Right cardiac atrium (tissue), 5 donors: ENCODE data around the gene ZNF483. TPM values are rescaled to one million over a fixed set of nuclear protein-coding genes. Genes with fewer than 3 reads are reported as not detected.
A peak's percentile ranks its signal among the peaks of the same experiment; 100 is the strongest.
"Not testable (repeated sequence)": the region's sequence is repeated elsewhere in the genome, so short reads cannot be mapped to it uniquely, and the experiment has no call there.

Experiments
- ATAC-seq, 2 donors: fragments of 200-7000 bp; cut with Tn5 transposase; one replicate each; pipeline versions ENCODE4 v1.8.0 to v1.9.1; 2020; ENCODE audit warnings: moderate library complexity in 2 of 2, mild to moderate bottlenecking in 1 of 2
- DNase-seq, 3 donors: peaks; one replicate each; pipeline ENCODE4 v3.0.0-alpha.2; 2020
- H3K27ac ChIP-seq: one replicate; pipeline ENCODE4 v1.5.1; 2013; ENCODE audit warnings: mild to moderate bottlenecking, low read length, control low read depth, moderate library complexity
- H3K27me3 ChIP-seq: one replicate; pipeline ENCODE4 v1.6.1; 2013; ENCODE audit not compliant: control insufficient read depth, insufficient read depth
- H3K4me1 ChIP-seq: one replicate; pipeline ENCODE4 v1.6.1; 2013; ENCODE audit warnings: low read length; ENCODE audit not compliant: control insufficient read depth, insufficient read depth
- H3K4me3 ChIP-seq: one replicate; pipeline ENCODE4 v1.5.1; 2013; ENCODE audit warnings: low read length, control low read depth
- H3K9me3 ChIP-seq: one replicate; pipeline ENCODE4 v1.6.1; 2013; ENCODE audit warnings: low read length; ENCODE audit not compliant: control insufficient read depth
- WGBS: extraction: QIAGEN DNeasy Blood & Tissue Kit; methylation state at CpG from one replicate; pipeline ENCODE4 v1.1.7; 2013; 5-methylcytosine and 5-hydroxymethylcytosine counted together
- intact Hi-C, 4 donors: fragments of 100-400 bp; cut with DNase I; formaldehyde crosslinking; loops; one replicate each; pipeline versions ENCODE4 v1.11.0 to v1.14.0; 2022 to 2023
- polyA plus RNA-seq: library from polyadenylated mRNA; stranded (reverse); fragments of 200-250 nt; gene quantifications from one replicate; pipeline ENCODE4 v1.2.3, GENCODE V29; 2013
- total RNA-seq, 4 donors: library from RNA; stranded (reverse); fragmentation: NEBNext Ultra II Directional; extraction: Animal tissue kit (Norgen Biotek cat#: 25700); gene quantifications; one replicate each; pipeline ENCODE4 v1.2.1, GENCODE V29; 2021
- donor health status: healthy with polysubstance abuse.
- donor health status: DM: no; HTN: yes; CAD: no.
- donor health status: DM: no; HTN: no; CAD: no.
- donor health status: DM: no; HTN: yes; CAD: no; lungs with severe emphysema.
- donor health status: DM: yes; HTN: yes; CAD: no.

Gene ZNF483
- total and polyA plus RNA-seq, 5 donors: 1.5 to 14.7 (median 10.6) TPM

DNA sequence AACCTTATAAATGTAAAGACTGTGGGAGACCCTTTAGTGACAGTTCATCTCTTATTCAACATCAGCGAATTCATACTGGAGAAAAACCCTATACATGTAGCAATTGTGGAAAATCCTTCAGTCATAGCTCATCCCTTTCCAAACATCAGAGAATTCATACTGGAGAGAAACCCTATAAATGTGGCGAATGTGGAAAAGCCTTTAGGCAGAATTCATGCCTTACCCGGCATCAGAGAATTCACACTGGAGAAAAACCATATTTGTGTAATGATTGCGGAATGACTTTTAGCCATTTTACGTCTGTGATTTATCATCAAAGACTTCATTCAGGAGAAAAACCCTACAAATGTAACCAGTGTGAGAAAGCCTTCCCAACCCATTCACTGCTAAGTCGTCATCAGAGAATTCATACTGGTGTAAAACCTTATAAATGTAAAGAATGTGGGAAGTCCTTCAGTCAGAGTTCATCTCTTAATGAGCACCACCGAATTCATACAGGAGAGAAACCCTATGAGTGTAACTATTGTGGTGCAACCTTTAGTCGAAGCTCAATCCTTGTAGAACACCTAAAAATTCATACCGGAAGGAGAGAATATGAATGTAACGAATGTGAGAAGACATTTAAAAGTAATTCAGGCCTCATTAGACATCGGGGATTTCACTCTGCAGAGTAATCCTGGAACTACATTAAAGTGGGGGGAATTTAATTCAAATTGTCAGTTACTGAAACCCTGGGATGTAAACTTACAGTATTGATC lies 17.7 kb downstream of the ZNF483 start:
- H3K27me3 ChIP-seq: no peaks in the 10 kb centered on the region
- H3K4me3 ChIP-seq: no peak overlapping the region
- intact Hi-C loops: no loop called here
- ATAC-seq (no peak), DNase-seq (no peak)
- no peak overlapping the region for H3K27ac ChIP-seq
- peaks cover 10% of the 10 kb centered on the region for H3K9me3 ChIP-seq
- WGBS: 96% methylated on average over 11 of the region's 11 CpGs
- H3K4me1 ChIP-seq: no peaks in the 10 kb centered on the region

DNA sequence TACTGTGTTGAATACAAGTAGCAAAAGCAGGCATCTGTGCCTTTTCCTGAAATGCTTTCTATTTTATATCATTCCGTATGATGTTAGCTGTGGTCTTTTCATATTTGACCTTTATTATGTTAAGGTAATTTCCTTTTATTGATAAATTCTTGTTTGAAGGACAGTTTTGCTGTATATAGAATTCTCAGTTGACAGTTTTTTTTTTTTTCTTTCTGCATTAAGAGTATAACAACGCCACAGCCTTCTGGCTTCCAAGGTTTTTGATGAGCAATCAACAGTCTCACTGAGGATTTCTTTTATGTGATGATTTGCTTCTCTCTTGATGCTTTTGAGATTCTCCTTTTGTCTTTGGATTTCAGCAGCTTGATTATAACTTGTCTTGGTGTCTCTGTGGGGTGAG lies 23.6 kb downstream of the ZNF483 start:
- H3K9me3 ChIP-seq: peaks cover 10% of the 10 kb centered on the region
- no peaks in the 10 kb centered on the region for H3K4me1 ChIP-seq
- no peak overlapping the region for H3K4me3 ChIP-seq

DNA sequence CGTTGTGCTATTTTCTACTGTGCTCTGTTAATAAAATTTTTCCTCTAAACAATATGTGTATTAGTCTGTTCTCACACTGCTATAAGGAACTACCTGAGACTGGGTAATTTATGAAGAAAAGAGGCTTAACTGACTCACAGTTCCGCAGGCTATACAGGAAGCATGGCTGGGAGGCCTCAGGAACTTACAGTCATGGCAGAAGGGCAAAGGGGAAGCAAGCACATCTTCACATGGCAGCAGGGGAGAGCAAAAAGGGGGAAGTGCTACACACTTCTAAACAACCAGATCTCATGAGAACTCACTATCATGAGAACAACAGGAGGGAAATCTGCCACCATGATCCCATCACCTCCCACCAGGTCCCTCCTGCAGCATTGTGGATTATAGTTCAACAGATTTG lies 30.4 kb downstream of the ZNF483 start:
- H3K27ac ChIP-seq, H3K4me1 ChIP-seq, H3K27me3 ChIP-seq, intact Hi-C loops, H3K9me3 ChIP-seq, H3K4me3 ChIP-seq, ATAC-seq, DNase-seq: not testable (repeated sequence)
- 95% methylated on average over 2 of the region's 2 CpGs for WGBS

More for the DNA sequence above, 23.6 kb downstream of the ZNF483 start:
- H3K27me3 ChIP-seq: no peaks in the 10 kb centered on the region
- WGBS: 98% methylated on average over 2 of the region's 2 CpGs
- DNase-seq: no peak
- ATAC-seq: no peak
- H3K27ac ChIP-seq: no peak overlapping the region
- intact Hi-C loops: no loop called here

DNA sequence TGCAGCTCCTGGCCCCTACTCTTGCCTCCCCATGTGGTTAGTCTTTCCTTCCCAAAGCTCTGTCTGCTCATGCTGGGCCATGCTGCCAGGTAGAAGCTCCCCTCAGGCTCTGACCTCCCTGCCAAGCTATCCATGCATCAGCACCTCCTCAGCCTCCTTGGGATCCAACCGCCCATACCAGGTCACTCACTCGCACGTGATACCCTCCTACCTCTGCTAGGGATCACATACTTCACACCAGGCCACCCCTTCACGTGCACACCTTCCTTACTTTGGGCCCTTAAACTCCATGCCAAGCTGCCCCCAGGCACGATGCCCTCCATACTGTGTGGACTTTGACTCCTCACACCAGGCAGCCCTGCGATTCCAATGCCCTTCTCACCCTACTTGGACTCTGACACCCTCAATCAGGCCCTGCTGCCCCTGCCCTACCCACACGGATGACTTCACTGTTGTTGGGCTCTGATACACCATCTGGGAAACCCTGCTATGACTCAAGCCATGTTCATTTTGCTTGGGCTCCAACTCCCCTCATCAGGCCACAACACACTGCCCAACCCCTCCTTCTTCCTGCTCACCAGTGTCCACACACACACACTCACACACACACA lies 34.1 kb downstream of the ZNF483 start:
- no peak overlapping the region for H3K27ac ChIP-seq
- no peaks in the 10 kb centered on the region for H3K9me3 ChIP-seq
- DNase-seq: no peak
- H3K4me1 ChIP-seq: no peaks in the 10 kb centered on the region
- H3K4me3 ChIP-seq: no peak overlapping the region
- peak in 1 of 2 donors; percentile 31 for ATAC-seq
- WGBS: 91% methylated on average over 7 of the region's 7 CpGs
- H3K27me3 ChIP-seq: no peaks in the 10 kb centered on the region
- intact Hi-C loops: no loop called here

DNA sequence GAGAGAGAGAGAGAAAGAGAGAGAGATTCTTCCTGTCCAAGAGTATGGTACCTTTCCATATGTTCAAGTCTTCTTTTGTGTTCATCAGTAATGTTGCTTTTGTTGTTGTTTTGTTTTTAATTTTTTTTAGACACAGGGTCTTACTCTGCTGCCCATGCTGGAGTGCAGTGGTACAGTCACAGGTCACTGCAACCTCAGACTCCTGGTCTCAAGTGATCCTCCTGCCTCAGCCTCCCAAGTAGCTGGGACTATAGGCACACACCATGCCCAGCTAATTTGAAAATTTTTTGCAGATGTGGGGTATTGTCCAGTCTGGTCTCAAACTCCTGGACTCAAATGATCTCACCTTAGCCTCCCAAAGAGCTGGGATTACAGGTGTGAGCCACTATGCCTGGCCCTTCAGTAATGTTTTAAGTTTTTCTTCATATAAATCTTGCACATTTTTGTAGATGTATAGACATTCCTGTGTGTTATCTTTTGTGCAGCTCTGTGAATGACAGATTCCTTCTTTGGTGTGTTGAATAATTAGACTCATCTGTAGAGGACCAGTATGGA lies 36.3 kb downstream of the ZNF483 start:
- Histone ChIP-seq H3K27ac (no peak overlapping the region), H3K4me1 (no peaks in the 10 kb centered on the region), H3K4me3 (no peak overlapping the region), H3K9me3 (no peaks in the 10 kb centered on the region), H3K27me3 (no peaks in the 10 kb centered on the region)
- intact Hi-C loops: no loop called here
- ATAC-seq (no peak), DNase-seq (no peak)

DNA sequence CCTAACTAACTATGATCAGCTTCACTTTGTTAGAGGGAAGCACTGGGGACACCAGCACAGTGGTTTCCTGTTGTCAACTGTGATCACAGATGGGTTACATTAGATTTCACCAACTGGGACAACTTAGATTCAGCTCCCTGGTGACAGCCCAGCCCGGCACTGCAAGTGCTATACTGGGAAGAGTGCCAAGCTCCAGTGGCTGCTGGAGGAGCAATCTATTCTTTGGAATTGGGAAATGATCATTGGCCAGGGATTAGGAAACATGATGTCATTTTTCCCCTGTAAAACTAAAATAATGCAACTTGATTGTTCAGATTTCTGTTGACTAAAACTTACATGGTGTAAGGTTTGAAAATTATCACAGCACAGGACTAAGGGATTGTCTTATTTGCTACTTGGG lies 41.3 kb downstream of the ZNF483 start:
- Histone ChIP-seq H3K27ac (no peak overlapping the region), H3K4me3 (no peak overlapping the region), H3K4me1 (no peaks in the 10 kb centered on the region), H3K9me3 (no peaks in the 10 kb centered on the region), H3K27me3 (no peaks in the 10 kb centered on the region)
- intact Hi-C loops: no loop called here
- peak; percentile 65 to 71 for ATAC-seq
- DNase-seq: peak; percentile 47 to 64 (median 61)
- WGBS: 12% methylated on average over 1 of the region's 1 CpG

DNA sequence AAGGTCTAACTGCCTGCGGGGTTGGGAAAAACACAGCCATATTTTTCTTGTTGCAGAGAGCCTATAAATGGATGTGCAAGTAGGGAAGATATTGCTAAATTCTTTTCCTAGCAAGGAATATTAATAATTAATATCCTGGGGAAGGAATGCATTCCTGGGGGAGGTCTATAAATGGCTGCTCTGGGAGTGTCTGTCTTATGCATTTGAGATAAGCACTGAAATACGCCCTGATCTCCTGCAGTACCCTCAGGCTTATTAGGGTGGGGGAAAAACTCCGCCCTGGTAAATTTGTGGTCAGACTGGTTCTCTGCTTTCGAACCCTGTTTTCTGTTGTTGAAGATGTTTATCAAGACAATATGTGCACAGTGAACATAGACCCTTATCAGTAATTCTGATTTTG lies 43.1 kb downstream of the ZNF483 start:
- H3K4me1 ChIP-seq, DNase-seq, H3K27ac ChIP-seq, ATAC-seq, intact Hi-C loops, H3K27me3 ChIP-seq, H3K4me3 ChIP-seq, H3K9me3 ChIP-seq: not testable (repeated sequence)
- 96% methylated on average over 4 of the region's 4 CpGs for WGBS

DNA sequence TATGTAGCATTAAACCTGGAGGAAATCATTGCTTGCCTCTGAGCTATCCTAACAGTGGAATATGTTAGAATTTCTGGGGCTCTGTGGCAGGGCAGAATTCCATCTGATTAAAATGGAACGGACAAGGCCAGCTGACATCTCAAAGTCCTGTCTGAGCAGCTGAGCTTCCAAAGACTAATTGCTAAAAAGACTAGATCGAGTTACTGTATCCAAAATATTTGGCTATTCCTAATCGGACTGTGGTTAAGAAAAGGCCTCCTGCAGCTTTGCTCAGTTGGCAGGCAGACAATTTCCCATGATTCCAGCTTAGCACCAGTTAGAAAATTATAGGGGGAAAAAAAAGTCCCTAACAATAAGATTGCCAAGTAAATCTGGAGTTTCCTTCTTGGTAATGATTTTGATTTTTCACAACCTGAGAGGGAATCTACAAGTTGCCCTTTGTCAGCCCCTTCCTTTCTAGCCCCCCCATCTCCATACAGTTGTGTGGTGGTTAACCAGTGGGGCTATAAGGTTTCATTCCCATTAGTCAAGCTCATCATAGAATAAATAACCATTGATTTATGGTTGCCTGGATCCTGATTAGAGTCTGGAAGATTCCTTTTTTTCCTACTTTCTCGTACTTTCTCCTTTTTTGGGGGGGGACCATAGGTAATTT lies 48.1 kb downstream of the ZNF483 start:
- ATAC-seq (peak in 1 of 2 donors; percentile 67), DNase-seq (no peak)
- Histone ChIP-seq H3K9me3 (no peaks in the 10 kb centered on the region), H3K27me3 (no peaks in the 10 kb centered on the region), H3K4me1 (no peaks in the 10 kb centered on the region), H3K4me3 (no peak overlapping the region), H3K27ac (no peak overlapping the region)
- intact Hi-C loops: no loop called here
- 53% methylated on average over 4 of the region's 4 CpGs for WGBS

DNA sequence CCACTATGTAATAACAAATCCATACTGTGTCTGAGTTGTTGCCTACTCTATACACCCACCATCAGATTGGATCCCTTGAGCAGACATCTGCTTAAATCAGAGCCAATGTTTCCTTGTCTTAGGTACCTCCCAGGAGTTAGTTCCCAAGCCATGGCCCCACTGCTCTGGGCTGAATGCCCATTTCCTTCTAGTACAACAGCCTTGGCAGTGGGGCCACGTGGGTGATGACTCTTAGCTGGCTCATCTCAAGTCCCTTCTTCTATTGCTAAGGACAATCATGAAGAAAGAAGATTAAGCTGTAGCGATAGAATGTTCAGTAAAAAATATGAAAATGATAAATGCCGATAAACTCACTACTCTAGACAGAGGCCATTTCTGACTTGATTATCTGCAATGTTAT lies 57.9 kb downstream of the ZNF483 start:
- Histone ChIP-seq H3K9me3 (no peaks in the 10 kb centered on the region), H3K27me3 (no peaks in the 10 kb centered on the region), H3K4me3 (no peak overlapping the region), H3K4me1 (no peaks in the 10 kb centered on the region), H3K27ac (no peak overlapping the region)
- ATAC-seq (no peak), DNase-seq (no peak)
- intact Hi-C loops: no loop called here
- WGBS: 79% methylated on average over 3 of the region's 3 CpGs

DNA sequence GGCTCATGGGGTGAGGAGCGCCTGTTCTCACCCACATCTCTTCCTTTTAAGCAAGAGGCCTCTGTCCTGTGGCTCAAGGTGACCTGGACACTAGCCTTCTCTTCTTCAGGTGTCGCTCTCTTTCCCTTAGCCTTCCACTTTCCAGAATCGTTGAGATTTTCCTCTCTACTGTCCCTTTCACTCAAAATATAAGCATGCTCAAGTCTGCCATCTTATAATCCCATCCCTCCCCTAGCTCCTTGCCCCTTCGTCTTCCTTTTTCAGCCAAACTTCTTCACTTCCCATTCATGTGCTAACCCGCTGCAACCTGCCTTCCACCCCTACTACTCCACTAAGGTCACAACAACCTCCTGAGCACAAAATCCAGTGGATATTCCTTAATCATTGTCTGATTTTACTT lies 61.4 kb downstream of the ZNF483 start:
- DNase-seq (no peak), ATAC-seq (no peak)
- Histone ChIP-seq H3K4me3 (no peak overlapping the region), H3K27me3 (no peaks in the 10 kb centered on the region), H3K9me3 (no peaks in the 10 kb centered on the region), H3K27ac (no peak overlapping the region), H3K4me1 (no peaks in the 10 kb centered on the region)
- intact Hi-C loops: no loop called here
- 97% methylated on average over 5 of the region's 5 CpGs for WGBS

DNA sequence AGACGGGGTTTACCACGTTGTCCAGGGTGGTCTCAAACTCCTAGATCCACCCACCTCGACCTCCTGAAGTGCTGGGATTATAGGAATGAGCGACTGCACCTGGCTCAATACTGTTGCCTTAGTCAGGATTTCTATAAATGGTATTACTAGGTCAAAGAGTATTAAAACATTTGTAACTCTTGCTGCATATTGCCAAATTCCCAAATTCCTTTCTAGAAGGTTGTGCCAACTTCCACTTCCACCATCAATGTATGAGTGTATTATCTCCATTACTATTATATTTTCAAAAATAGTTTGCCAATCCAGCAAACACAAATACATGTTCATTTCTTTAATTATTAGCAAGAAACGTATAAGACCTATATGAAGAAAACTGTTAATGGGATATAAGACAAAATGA lies 63.9 kb downstream of the ZNF483 start:
- 85% methylated on average over 5 of the region's 5 CpGs for WGBS
- H3K4me3 ChIP-seq: no peak overlapping the region
- H3K27me3 ChIP-seq: no peaks in the 10 kb centered on the region
- ATAC-seq (no peak), DNase-seq (no peak)
- no peaks in the 10 kb centered on the region for H3K9me3 ChIP-seq
- H3K27ac ChIP-seq: no peak overlapping the region
- intact Hi-C loops: no loop called here
- no peaks in the 10 kb centered on the region for H3K4me1 ChIP-seq
